Lung (tissue), 12 donors: ENCODE results near the gene ACHE. TPM values are rescaled to one million over a fixed set of nuclear protein-coding genes. Genes with fewer than 3 reads are reported as not detected.

Source experiments
- ATAC-seq: fragments of 200-7000 bp; cut with Tn5 transposase; one replicate; pipeline ENCODE4 v1.9.1; 2020; ENCODE audit warnings: moderate number of reproducible peaks; ENCODE audit not compliant: insufficient read depth, low FRiP score
- DNase-seq, 3 donors: peaks; one replicate each; pipeline ENCODE4 v3.0.0-alpha.2; 2013 to 2017
- H3K27ac ChIP-seq, 2 donors: one replicate each; pipeline ENCODE4 v1.5.1; 2013; ENCODE audit warnings: mild to moderate bottlenecking in 2 of 2, moderate library complexity in 2 of 2, control low read depth in 1 of 2, inconsistent platforms in 1 of 2, low read depth in 1 of 2, low read length in 1 of 2
- H3K27me3 ChIP-seq, 3 donors: one replicate each; pipeline ENCODE4 v1.5.1; 2013; ENCODE audit warnings: low read length in 2 of 3; ENCODE audit not compliant: control insufficient read depth in 3 of 3, insufficient read depth in 3 of 3
- H3K36me3 ChIP-seq, 4 donors: one replicate each; pipeline ENCODE4 v1.5.1; 2013; ENCODE audit warnings: low read length in 4 of 4, mild to moderate bottlenecking in 1 of 4, moderate library complexity in 1 of 4; ENCODE audit not compliant: control insufficient read depth in 4 of 4, insufficient read depth in 4 of 4
- H3K4me1 ChIP-seq, 5 donors: one replicate each; pipeline ENCODE4 v1.5.1; 2013; ENCODE audit warnings: low read length in 5 of 5, mild to moderate bottlenecking in 2 of 5, moderate library complexity in 1 of 5; ENCODE audit not compliant: control insufficient read depth in 5 of 5, insufficient read depth in 5 of 5
- H3K4me3 ChIP-seq: one replicate; pipeline ENCODE4 v1.5.1; 2013; ENCODE audit warnings: mild to moderate bottlenecking, control low read depth, moderate library complexity
- H3K9ac ChIP-seq, 2 donors: one replicate each; pipeline ENCODE4 v1.5.1; 2013; ENCODE audit warnings: low read length in 2 of 2, control low read depth in 1 of 2; ENCODE audit not compliant: insufficient read depth in 1 of 2
- H3K9me3 ChIP-seq, 4 donors: one replicate each; pipeline ENCODE4 v1.5.1; 2013; ENCODE audit warnings: low read length in 3 of 4, mild to moderate bottlenecking in 1 of 4, moderate library complexity in 1 of 4; ENCODE audit not compliant: control insufficient read depth in 4 of 4, insufficient read depth in 3 of 4
- CTCF ChIP-seq: IDR thresholded peaks from 2 replicates; pipeline ENCODE4 v1.5.1; 2012; ENCODE audit warnings: mild to moderate bottlenecking; ENCODE audit errors: control extremely low read depth, extremely low read depth
- WGBS, 2 donors: extraction: QIAGEN DNeasy Blood & Tissue Kit; methylation state at CpG; one replicate each; pipeline ENCODE4 v1.1.7; 2013; 5-methylcytosine and 5-hydroxymethylcytosine counted together
- polyA plus RNA-seq, 2 donors: library from polyadenylated mRNA; stranded (reverse); fragments of 200-250 nt; gene quantifications; one replicate each; pipeline ENCODE4 v1.2.1, GENCODE V29; 2013
- total RNA-seq, 2 donors: library from RNA; depleted of rRNA in 1 of 2; stranded (reverse); fragments of >200 nt in 1 of 2; gene quantifications; one replicate each; pipeline ENCODE4 v1.2.1, GENCODE V29; 2014 to 2021
- donor health status: control.
- donor health status: control.
- donor health status: Bipolar disorder and iron deficiency.
- donor health status: healthy.
- donor health status: DM: yes; HTN: yes; CAD: no.

The ACHE gene
- total and polyA plus RNA-seq, 4 donors = 2.6 to 8.2 (median 6.7) TPM

GRCh38 chr7:100900978-100901377 lies 5.3 kb upstream of the ACHE start:
- Histone ChIP-seq H3K36me3 (no peaks in the 10 kb centered on the region), H3K4me1 (peaks cover 0 to 8% (median 0%) of the 10 kb centered on the region in 5 donors), H3K4me3 (no peak overlapping the region), H3K27ac (no peak overlapping the region), H3K27me3 (peaks cover 0 to 16% (median 15%) of the 10 kb centered on the region in 3 donors), H3K9ac (no peak overlapping the region), H3K9me3 (peaks cover 0 to 2% (median 0%) of the 10 kb centered on the region in 4 donors)
- WGBS, 2 donors = 76 to 91% methylated on average over 2 of the region's 2 CpGs
- DNase-seq = no peak
- ATAC-seq = no peak
- TF ChIP-seq CTCF = no peak

GRCh38 chr7:100899432-100899831 lies 3.7 kb upstream of the ACHE start:
- H3K9ac ChIP-seq = no peak overlapping the region
- TF ChIP-seq CTCF = no peak
- DNase-seq (no peak), ATAC-seq (no peak)
- H3K9me3 ChIP-seq = peaks cover 0 to 2% (median 0%) of the 10 kb centered on the region in 4 donors
- H3K4me3 ChIP-seq = no peak overlapping the region
- no peaks in the 10 kb centered on the region for H3K36me3 ChIP-seq
- H3K27ac ChIP-seq = no peak overlapping the region
- H3K27me3 ChIP-seq = peaks cover 0 to 18% (median 16%) of the 10 kb centered on the region in 3 donors
- peaks cover 0 to 15% (median 0%) of the 10 kb centered on the region in 5 donors for H3K4me1 ChIP-seq
- 93 to 96% methylated on average over 5 of the region's 5 CpGs for WGBS, 2 donors

GRCh38 chr7:100897772-100898454 lies 2.2 kb upstream of the ACHE start:
- H3K27me3 ChIP-seq = peaks cover 0 to 18% (median 16%) of the 10 kb centered on the region in 3 donors
- H3K27ac ChIP-seq = no peak overlapping the region
- ATAC-seq (no peak), DNase-seq (no peak)
- H3K36me3 ChIP-seq = no peaks in the 10 kb centered on the region
- H3K9me3 ChIP-seq = peaks cover 0 to 2% (median 0%) of the 10 kb centered on the region in 4 donors
- no peak overlapping the region for H3K4me3 ChIP-seq
- H3K4me1 ChIP-seq = peaks cover 0 to 15% (median 0%) of the 10 kb centered on the region in 5 donors
- 72 to 75% methylated on average over 13 of the region's 13 CpGs for WGBS, 2 donors
- TF ChIP-seq CTCF = no peak
- H3K9ac ChIP-seq = no peak overlapping the region
